ENCODE data around the gene GRPEL1.

DNA sequence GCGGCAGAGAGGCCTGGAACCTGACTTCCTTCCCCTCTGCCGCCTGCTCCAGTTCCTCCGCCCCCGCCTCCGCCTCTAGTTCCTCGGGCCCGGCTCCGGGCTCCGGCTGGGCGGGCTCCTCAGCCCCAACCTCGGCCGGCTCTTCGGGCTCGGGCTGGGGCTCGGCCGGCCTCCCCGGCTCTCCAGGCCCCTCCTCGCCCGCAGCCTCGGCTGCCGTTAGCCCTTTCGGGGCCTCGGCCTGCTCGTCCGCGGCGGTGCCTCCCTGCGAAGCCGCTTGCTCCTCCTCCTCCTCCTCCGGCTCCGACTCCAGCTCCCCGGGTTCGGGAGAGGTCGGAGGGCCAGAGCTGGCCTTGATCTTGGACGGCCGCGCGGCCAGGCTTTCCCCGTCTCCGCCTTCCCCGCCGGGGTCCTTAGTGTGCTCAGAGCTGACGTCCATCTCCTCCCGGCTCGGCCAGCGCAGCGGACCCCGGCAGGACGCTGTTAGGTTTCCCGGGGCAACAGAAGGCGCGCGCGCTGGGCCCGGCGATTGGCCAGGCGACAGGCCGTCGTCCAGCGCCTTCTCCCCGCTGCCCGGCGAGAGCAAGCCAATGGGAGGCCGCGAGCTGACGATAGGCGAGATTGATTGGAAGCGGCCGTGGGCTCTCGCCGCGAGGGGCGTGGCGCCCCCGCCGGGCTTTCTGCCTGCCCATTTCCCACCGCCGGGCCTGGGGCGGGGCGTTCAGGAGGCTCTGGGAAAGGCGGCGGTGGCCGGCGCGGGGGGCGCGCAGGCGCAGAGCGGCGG, 25.2 kb downstream of the GRPEL1 start:
- TF ChIP-seq, protein P1, sequence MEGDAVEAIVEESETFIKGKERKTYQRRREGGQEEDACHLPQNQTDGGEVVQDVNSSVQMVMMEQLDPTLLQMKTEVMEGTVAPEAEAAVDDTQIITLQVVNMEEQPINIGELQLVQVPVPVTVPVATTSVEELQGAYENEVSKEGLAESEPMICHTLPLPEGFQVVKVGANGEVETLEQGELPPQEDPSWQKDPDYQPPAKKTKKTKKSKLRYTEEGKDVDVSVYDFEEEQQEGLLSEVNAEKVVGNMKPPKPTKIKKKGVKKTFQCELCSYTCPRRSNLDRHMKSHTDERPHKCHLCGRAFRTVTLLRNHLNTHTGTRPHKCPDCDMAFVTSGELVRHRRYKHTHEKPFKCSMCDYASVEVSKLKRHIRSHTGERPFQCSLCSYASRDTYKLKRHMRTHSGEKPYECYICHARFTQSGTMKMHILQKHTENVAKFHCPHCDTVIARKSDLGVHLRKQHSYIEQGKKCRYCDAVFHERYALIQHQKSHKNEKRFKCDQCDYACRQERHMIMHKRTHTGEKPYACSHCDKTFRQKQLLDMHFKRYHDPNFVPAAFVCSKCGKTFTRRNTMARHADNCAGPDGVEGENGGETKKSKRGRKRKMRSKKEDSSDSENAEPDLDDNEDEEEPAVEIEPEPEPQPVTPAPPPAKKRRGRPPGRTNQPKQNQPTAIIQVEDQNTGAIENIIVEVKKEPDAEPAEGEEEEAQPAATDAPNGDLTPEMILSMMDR (IDR thresholded peaks at IDR 0.05) = peak; percentile 32
- peak; percentile 21 for TF ChIP-seq EZH2phosphoT487 (IDR thresholded peaks at IDR 0.05)
